Measurements from ENCODE around the gene TCAIM.

The TCAIM gene

GRCh38 chr3:44338010-44338827 is at the start of gene TCAIM:
Gene TCAIM (plus strand): TSS chr3:44338766. CDS start chr3:44354783, 16,017 bp downstream.
- DNase-seq (ENCODE audit: low read depth) = peak; percentile 95

- DNase-seq (ENCODE audit: low read depth) = no peak
These were observed 48.6 kb upstream of the TCAIM start for GRCh38 chr3:44289882-44290462.

DNA sequence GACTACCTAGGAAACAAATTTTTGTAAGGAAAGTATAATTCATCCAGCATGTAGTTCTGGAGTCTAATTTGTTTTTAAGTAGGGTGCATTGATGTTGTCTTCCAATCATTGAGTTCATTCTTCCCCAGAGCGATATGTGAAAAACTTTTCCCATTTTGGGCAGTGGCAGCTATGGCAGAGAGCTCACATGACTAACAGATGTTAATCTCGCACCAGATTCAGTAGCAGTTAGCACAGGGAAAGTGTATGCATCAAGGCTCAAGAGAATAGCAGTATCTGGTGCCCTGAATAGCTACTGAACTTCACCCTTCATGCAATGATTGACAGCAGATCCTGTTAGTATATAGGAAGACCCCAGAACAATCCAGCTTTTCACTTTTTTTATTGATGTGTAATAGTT is 46.3 kb upstream of the TCAIM start:
- no peak for DNase-seq (ENCODE audit: low read depth)

GRCh38 chr3:44292947-44293346 is 45.6 kb upstream of the TCAIM start:
- no peak for DNase-seq (ENCODE audit: low read depth)

GRCh38 chr3:44297255-44297654 is 41.3 kb upstream of the TCAIM start:
- no peak for DNase-seq (ENCODE audit: low read depth)

DNA sequence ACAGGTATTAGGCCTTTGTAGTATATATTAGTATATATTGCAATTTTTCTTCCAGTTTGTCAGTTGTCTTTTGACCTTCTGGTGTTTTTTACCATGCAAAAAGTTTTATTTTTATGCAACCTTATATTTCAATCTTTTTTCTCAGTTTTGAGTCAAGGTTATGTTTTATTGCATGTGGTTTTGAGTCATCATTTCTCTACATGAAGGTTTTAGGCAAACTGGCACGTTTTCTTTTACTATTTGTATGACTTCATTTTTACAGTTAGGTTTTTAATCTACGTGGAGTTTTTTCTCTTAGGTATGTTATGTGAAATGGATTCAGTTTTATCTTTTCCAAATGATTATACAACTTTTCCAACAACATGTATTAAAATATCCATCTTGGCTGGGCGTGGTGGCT is 36.8 kb upstream of the TCAIM start:
- DNase-seq (ENCODE audit: low read depth) = peak; percentile 2

DNA sequence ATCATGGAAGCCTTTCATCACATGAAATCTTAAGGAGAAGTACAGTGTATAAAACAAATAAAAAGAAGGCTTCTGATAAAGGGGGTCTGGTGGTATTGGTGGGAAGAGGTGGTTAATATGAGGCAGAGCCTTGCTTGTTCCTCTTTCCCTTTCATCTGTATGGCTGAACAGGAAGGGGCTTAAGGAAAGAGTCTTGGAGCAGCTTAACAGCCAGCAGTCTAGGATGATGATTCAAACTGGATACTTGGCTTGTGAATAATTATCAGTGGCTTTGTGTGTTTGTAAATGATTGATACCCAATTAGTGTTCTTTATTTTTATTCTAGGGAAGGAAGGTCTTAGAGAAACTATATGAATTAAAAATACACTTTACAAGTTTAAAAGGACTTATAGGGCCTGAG is 29.1 kb upstream of the TCAIM start:
- no peak for DNase-seq (ENCODE audit: low read depth)

GRCh38 chr3:44318891-44319311 is 19.7 kb upstream of the TCAIM start:
- no peak for DNase-seq (ENCODE audit: low read depth)

DNA sequence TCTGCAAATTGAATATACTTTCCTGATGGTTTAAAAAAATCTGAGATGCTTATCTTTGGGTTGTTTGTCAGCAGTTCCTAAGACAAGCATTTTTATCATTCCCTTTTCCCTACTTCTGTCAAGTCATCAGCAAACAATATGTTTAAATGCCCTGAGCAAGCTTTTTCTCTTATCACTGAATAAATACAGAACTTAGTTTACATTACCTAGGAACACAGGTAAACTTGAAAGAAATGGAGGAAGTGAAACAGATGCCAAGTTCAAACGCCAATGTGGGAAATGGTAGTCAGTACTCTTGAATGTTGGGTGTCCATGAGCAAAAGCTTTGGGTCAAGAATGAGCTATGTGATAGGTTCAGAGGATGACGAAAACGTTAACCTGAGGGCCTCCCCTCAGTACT is 17.2 kb upstream of the TCAIM start:
- DNase-seq (ENCODE audit: low read depth) = no peak

- peak; percentile 62 for DNase-seq (ENCODE audit: low read depth)
These were observed 15.1 kb upstream of the TCAIM start for GRCh38 chr3:44323341-44323955.

DNA sequence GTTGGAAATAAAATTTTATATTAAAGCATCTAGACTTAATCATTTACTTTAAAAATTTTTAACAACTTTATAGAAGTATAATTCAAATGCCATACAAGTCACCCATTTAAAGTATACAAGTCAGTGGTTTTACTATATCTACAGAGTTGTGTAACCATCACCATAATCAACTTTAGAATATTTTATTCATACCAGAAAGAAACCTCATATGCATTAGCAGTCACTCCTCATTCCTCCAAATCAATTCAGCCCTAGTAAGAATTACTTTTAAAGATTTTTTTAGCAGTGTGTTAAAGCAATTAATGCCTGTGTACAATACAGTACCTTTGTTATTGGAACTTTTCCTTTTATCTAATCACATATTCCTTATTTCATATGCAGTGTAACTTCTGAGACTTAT is 14.0 kb upstream of the TCAIM start:
- DNase-seq (ENCODE audit: low read depth) = no peak

DNA sequence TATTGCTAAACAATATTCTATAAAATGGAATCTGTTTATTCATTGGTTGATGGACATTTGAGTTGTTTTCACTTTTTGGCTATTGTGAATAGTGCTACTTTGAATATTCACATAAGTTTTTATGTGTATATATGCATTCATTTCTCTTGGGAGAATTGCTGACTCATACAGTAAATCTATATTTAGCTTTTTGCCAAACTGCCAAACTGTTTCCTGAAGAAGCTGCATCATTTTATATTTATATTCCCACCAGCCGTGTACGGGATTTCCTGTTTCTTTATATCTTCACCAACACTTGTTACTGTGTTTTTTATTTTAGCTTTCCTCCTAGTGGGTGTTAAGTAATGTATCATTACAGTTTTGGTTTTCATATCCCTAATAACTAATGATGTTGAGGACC is 12.5 kb upstream of the TCAIM start:
- peak; percentile 28 for DNase-seq (ENCODE audit: low read depth)

GRCh38 chr3:44326515-44326914 is 12.1 kb upstream of the TCAIM start:
- no peak for DNase-seq (ENCODE audit: low read depth)

GRCh38 chr3:44329946-44330345 is 8.6 kb upstream of the TCAIM start:
- no peak for DNase-seq (ENCODE audit: low read depth)

GRCh38 chr3:44330444-44330843 is 8.1 kb upstream of the TCAIM start:
- DNase-seq (ENCODE audit: low read depth) = no peak

DNA sequence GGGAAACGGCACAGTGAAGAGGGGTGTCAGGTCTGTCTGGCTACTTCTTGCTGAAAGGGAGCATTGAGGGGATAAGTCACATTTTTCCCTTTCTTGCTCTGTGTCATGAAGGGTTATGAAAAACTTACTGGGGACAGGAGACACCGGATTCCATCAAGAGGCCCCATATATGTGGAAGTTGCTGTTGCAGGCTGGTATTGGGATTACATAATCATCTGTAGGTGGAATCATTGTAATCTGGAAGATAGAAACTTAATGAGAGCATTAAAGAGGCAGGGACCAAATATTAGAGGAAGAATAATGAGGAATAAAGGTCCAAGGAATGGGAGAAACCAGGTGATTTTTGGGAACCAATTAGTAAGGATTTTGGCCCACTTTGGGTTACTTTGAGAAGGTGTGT is 4.2 kb upstream of the TCAIM start:
- DNase-seq (ENCODE audit: low read depth) = no peak

- no peak for DNase-seq (ENCODE audit: low read depth)
These were observed 1.2 kb upstream of the TCAIM start for GRCh38 chr3:44337248-44337785.

GRCh38 chr3:44338828-44339127 is 212 bp downstream of the TCAIM start:
- DNase-seq (ENCODE audit: low read depth) = no peak

DNA sequence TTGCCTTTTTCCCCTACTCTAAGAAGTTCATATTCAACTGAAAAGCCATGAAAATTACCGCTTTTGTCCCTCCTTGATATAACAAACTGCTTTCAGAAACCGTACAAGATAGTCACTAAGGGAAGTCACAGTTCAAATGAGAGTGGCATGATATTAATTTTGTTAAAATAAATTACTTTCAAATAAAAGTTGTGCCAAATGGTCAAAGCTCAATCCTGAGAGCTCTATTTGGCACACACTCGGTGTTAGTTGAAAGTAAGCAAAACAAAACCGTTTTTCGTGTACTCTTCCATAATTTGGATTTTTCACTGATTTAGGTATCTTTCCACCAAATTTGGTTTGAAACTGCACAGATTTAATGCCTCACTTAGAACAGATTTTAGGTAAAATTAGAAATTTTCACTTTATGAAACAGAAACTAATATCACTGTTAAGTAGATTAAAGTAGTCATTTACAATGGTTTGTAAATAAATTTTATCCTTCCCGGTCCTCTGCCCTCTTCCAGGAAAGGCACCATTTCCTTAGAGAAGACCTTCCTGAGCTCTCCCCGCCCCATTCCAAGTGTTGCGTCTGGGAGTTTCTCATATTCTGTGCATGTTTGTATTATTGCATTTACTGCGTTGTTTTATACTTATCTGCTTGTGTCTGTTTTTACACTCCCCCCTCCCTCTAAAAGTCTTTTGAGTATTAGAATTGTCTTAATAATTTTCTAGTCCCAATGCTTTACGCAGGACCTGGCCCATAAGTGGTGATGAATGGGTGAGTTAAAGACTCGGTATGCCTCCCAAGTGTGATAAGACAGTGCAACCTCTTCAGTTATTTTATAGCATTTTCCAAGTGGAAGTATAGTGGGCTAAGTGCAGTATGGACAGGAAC is 853 bp downstream of the TCAIM start:
- DNase-seq (ENCODE audit: low read depth) = peak; percentile 29

DNA sequence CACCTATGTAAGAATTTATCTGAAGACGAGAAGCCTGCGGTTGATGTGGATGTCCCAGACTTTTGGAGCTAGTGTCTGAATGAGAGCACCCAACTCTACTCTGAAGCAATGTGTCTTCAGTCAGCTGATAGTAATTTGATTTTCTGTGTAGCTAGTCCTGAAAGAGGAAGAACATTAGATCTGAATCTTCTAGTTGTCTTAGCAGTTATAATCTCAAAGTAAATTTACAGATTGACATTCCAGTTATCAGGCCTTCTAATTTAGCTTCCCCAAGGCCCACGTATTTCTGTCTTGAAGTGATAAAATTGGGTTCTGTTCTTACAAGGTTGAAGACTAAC is 1.5 kb downstream of the TCAIM start:
- DNase-seq (ENCODE audit: low read depth) = peak; percentile 28

- DNase-seq (ENCODE audit: low read depth) = peak; percentile 74
These were observed 3.7 kb downstream of the TCAIM start for GRCh38 chr3:44342176-44342790.

GRCh38 chr3:44343421-44343820 is 4.9 kb downstream of the TCAIM start:
- no peak for DNase-seq (ENCODE audit: low read depth)
